HepG2 (cell line): Measurements from ENCODE around the gene FHL1. TPM values are rescaled to one million over a fixed set of nuclear protein-coding genes. Genes with fewer than 3 reads are reported as not detected.

Experiments
- ATAC-seq: fragments of 200-7000 bp; cut with Tn5 transposase; 3 replicates; pipeline ENCODE4 v1.9.1; 2020; ENCODE audit warnings: mild to moderate bottlenecking, moderate library complexity
- BruUV-seq: library from RNA; stranded (reverse); fragments of 400-500 nt; replicated peaks from 2 replicates; lab custom pipeline; 2021; lab: Mats Ljungman, UMichigan
- CTCF ChIA-PET: fragments of 300-600 bp; formaldehyde crosslinking; extraction: SDS; loops from one replicate; lab custom pipeline; 2021; ENCODE audit warnings: low total read pairs, inconsistent platforms, low intra/inter-chr PET ratio; lab: Yijun Ruan, JAX
- POLR2A ChIA-PET: fragments of 350-600 bp; sonication (Branson Sonifier 250); formaldehyde crosslinking; loops from one replicate; lab custom pipeline; 2020; ENCODE audit warnings: antibody characterized with exemption, inconsistent platforms; lab: Yijun Ruan, JAX
- DNase-seq: peaks from one replicate; pipeline ENCODE4 v3.0.0-alpha.2; 2015; ENCODE audit warnings: low spot score
- FAIRE-seq: peaks from 3 replicates; lab custom pipeline; 2011; peaks lifted over from hg19 to GRCh38; lab: Jason Lieb, UNC
- H2AFZ ChIP-seq: one replicate; pipeline ENCODE4 v1.6.1; 2011; ENCODE audit warnings: low read length, inconsistent platforms
- H3K27ac ChIP-seq: fragments of 300-600 bp; 3 replicates; pipeline ENCODE4 v1.8.0; 2011; ENCODE audit warnings: mixed run types, mild to moderate bottlenecking, mixed read lengths, low read length, inconsistent platforms; ENCODE audit not compliant: insufficient read depth; ENCODE audit errors: extremely low read length
- H3K27me3 ChIP-seq, 2 experiments: fragments of 200-600 bp in 1 of 2; 2 replicates in 1 of 2; 3 replicates in 1 of 2; pipeline versions ENCODE4 v1.6.0 to v1.8.0; 2011; ENCODE audit warnings: low read length in 2 of 2, mild to moderate bottlenecking in 2 of 2, moderate library complexity in 2 of 2, inconsistent platforms in 1 of 2; ENCODE audit not compliant: insufficient read depth in 2 of 2, control insufficient read depth in 1 of 2
- H3K36me3 ChIP-seq, 2 experiments: fragments of 200-600 bp in 1 of 2; replicated peaks in 1 of 2; 2 replicates in 1 of 2; 3 replicates in 1 of 2; pipeline versions ENCODE4 v1.5.1 to v1.8.0; 2011; ENCODE audit warnings: low read length in 2 of 2, inconsistent platforms in 1 of 2; ENCODE audit not compliant: insufficient read depth in 2 of 2, control insufficient read depth in 1 of 2
- H3K4me1 ChIP-seq: 2 replicates; pipeline ENCODE4 v1.5.1; 2012; ENCODE audit warnings: low read length, inconsistent platforms; ENCODE audit not compliant: insufficient read depth
- H3K4me2 ChIP-seq: 2 replicates; pipeline ENCODE4 v1.6.0; 2011; ENCODE audit warnings: low read depth, low read length, inconsistent platforms
- H3K4me3 ChIP-seq, 3 experiments: fragments of 200-600 bp in 1 of 3; sonication (generic), shearing (Covaris generic) in 1 of 3; replicated peaks in 1 of 3; 2 replicates each; pipeline ENCODE4 v1.5.1; 2011 to 2016; ENCODE audit warnings: low read length in 3 of 3, inconsistent platforms in 2 of 3, low read depth in 2 of 3, mild to moderate bottlenecking in 2 of 3, control low read depth in 1 of 3, mixed read lengths in 1 of 3; ENCODE audit not compliant: insufficient read depth in 1 of 3
- H3K79me2 ChIP-seq: one replicate; pipeline ENCODE4 v1.6.1; 2011; ENCODE audit warnings: low read length, inconsistent platforms; ENCODE audit not compliant: insufficient read depth
- H3K9ac ChIP-seq: 2 replicates; pipeline ENCODE4 v1.6.0; 2011; ENCODE audit warnings: mild to moderate bottlenecking, low read depth, low read length, inconsistent platforms; ENCODE audit not compliant: insufficient read depth
- H3K9me3 ChIP-seq: 2 replicates; pipeline ENCODE4 v1.5.1; 2012; ENCODE audit warnings: mild to moderate bottlenecking, low read length
- H4K20me1 ChIP-seq: 2 replicates; pipeline ENCODE4 v1.6.0; 2011; ENCODE audit warnings: inconsistent platforms, mild to moderate bottlenecking, low read length, moderate library complexity; ENCODE audit not compliant: insufficient read depth
- ATF7-NPFF ChIP-seq: sonication (generic); formaldehyde crosslinking; IDR thresholded peaks from 2 replicates; pipeline ENCODE4 v1.8.1; 2023; ENCODE audit warnings: mild to moderate bottlenecking, low read depth, missing genetic modification reagents, moderate library complexity
- FOXK1 ChIP-seq: sonication (generic); formaldehyde crosslinking; IDR thresholded peaks from 2 replicates; pipeline ENCODE4 v1.4.0; 2020; ENCODE audit warnings: low read depth, missing genetic modification reagents, borderline replicate concordance
- KLF12 ChIP-seq: sonication (generic); formaldehyde crosslinking; IDR thresholded peaks from 2 replicates; pipeline ENCODE4 v1.4.0; 2020; ENCODE audit warnings: missing genetic modification reagents, borderline replicate concordance
- KLF6 ChIP-seq: IDR thresholded peaks from 2 replicates; pipeline ENCODE4 v1.8.0; 2016; ENCODE audit warnings: missing biosample characterization, missing genetic modification reagents
- NFE2L1 ChIP-seq: sonication (generic); formaldehyde crosslinking; IDR thresholded peaks from 2 replicates; pipeline ENCODE4 v1.4.0; 2020; ENCODE audit warnings: missing genetic modification reagents, mild to moderate bottlenecking, borderline replicate concordance
- PHB2 ChIP-seq: fragments of 450-650 bp; IDR thresholded peaks from 2 replicates; pipeline ENCODE4 v1.6.1; 2018; ENCODE audit not compliant: partially characterized antibody
- SIX1 ChIP-seq: sonication (generic); formaldehyde crosslinking; IDR thresholded peaks from 2 replicates; pipeline ENCODE4 v1.4.0; 2020; ENCODE audit warnings: missing genetic modification reagents, borderline replicate concordance
- ZNF788 ChIP-seq: sonication (generic); formaldehyde crosslinking; IDR thresholded peaks from 2 replicates; pipeline ENCODE4 v1.5.0; 2020; ENCODE audit warnings: mild to moderate bottlenecking, missing genetic modification reagents, borderline replicate concordance
- in situ Hi-C: cut with HindIII; loops from 2 replicates; pipeline ENCODE4 v1.10.0; 2017; ENCODE audit warnings: low pct_unique_long_range_greater_than_20kb; ENCODE audit not compliant: extremely low pct_ligation_motif_present
- intact Hi-C: fragments of 100-400 bp; cut with micrococcal nuclease; formaldehyde crosslinking; loops from one replicate; pipeline ENCODE4 v1.10.0; 2022; ENCODE audit not compliant: unreplicated experiment
- polyA plus RNA-seq, 8 experiments: library from polyadenylated mRNA; depleted of rRNA in 3 of 8; stranded (reverse) in 7 of 8; unstranded in 1 of 8; fragments of >200 nt; fragmentation: Illumina TruSeq in 4 of 8; extraction: Trizol in 4 of 8; gene quantifications; 2 replicates each; pipeline versions ENCODE4 v1.2.1 to v1.2.3, GENCODE V29; 2011 to 2016; ENCODE audit warnings: low read depth in 4 of 8, missing spikeins in 1 of 8, mixed read lengths in 1 of 8; ENCODE audit not compliant: insufficient read depth in 1 of 8
- small RNA-seq, 3 experiments: library from RNA; depleted of rRNA; stranded (forward); fragments of <200 nt; gene quantifications; one replicate each; pipeline ENCODE3, GENCODE V24; 2012; ENCODE audit warnings: low read depth in 2 of 3, low replicate concordance in 1 of 3; ENCODE audit not compliant: insufficient read length in 3 of 3, insufficient read depth in 2 of 3
- total RNA-seq, 5 experiments: library from RNA; depleted of rRNA; stranded (reverse); fragments of >200 nt; fragmentation: Illumina TruSeq; extraction: Trizol; gene quantifications; 2 replicates each; pipeline ENCODE4 v1.2.3, GENCODE V29; 2016; ENCODE audit warnings: low read depth in 1 of 5
- TF ChIP-seq, protein P1 (sequence below): sonication (generic); formaldehyde crosslinking; IDR thresholded peaks from 2 replicates; pipeline ENCODE4 v1.5.0; 2020; ENCODE audit warnings: missing genetic modification reagents, mild to moderate bottlenecking, borderline replicate concordance

Gene FHL1
- total and polyA plus RNA-seq, 2 of the 13 experiments (the other 11 are each of a cell fraction or from before 2014, with no cell fraction given) = 0.33 TPM; not detected in 1

DNA sequence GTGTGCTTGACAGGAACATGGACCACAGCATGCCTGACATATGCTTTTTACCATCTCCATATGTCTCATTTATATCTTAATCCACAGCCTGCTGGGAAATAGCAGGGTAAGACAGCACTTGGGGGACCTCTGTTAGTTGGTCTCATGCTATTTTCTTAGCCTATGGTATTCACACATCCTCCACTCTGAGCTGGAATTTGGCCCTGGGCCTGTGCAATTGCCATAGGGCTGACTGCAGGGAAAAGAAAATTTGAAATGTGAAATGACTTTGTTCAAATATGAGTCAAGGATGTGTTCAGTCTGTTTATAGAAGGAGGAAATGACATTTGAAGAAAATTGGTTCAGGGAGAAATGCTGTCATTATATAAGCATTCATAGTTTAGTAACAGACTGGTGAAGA is 113.4 kb downstream of the FHL1 start:
- H3K4me2 ChIP-seq = no peak overlapping the region
- H3K9ac ChIP-seq = no peak overlapping the region
- TF ChIP-seq ATF7-NPFF (CRISPR knock-in tag) = no peak
- TF ChIP-seq, protein P1, sequence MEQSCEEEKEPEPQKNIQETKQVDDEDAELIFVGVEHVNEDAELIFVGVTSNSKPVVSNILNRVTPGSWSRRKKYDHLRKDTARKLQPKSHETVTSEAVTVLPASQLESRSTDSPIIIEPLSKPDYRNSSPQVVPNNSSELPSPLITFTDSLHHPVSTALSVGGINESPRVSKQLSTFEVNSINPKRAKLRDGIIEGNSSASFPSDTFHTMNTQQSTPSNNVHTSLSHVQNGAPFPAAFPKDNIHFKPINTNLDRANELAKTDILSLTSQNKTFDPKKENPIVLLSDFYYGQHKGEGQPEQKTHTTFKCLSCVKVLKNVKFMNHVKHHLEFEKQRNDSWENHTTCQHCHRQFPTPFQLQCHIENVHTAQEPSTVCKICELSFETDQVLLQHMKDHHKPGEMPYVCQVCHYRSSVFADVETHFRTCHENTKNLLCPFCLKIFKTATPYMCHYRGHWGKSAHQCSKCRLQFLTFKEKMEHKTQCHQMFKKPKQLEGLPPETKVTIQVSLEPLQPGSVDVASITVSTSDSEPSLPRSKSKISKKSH (CRISPR knock-in tag) = no peak
- no peak for TF ChIP-seq SIX1
- TF ChIP-seq ZNF788 = no peak
- TF ChIP-seq KLF6 = no peak
- TF ChIP-seq KLF12 = no peak
- TF ChIP-seq NFE2L1 (CRISPR knock-in tag) = no peak
- TF ChIP-seq PHB2 = no peak
- TF ChIP-seq FOXK1 = no peak
- in situ Hi-C loops (no loop called here), intact Hi-C loops (no loop called here)
- no peaks in the 10 kb centered on the region for H3K4me1 ChIP-seq
- FAIRE-seq = no peak
- no TSS peak for BruUV-seq
- H3K27ac ChIP-seq = no peak overlapping the region
- no peaks in the 10 kb centered on the region for H3K36me3 ChIP-seq
- H3K79me2 ChIP-seq = no peaks in the 10 kb centered on the region
- H3K4me3 ChIP-seq = no peak overlapping the region
- ChIA-PET POLR2A (no interaction called here), CTCF (no interaction called here)
- H4K20me1 ChIP-seq = no peaks in the 10 kb centered on the region
- DNase-seq = no peak
- no peaks in the 10 kb centered on the region for H3K9me3 ChIP-seq
- ATAC-seq = no peak
- no peaks in the 10 kb centered on the region for H3K27me3 ChIP-seq
- no peak overlapping the region for H2AFZ ChIP-seq

Small RNAs within 50 kb of the gene (small RNA-seq; reads per million reads assigned to genes)
- gene RF01210 = 0 reads per million in 3 experiments

Other genes starting within 250 kb of the FHL1 start
- 7.4 and 7.5 TPM in 2 replicates for gene MMGT1, start 173.5 kb upstream of the FHL1 start, total RNA-seq (2016; rRNA removed; fragmentation: Illumina TruSeq; extraction: Trizol)
- gene MMGT1, start 173.5 kb upstream of the FHL1 start, polyA plus RNA-seq (2011; rRNA removed) = 7.1 and 8.8 TPM in 2 replicates
- 5.1 and 8.0 TPM in 2 replicates for gene SLC9A6, start 162.1 kb upstream of the FHL1 start, total RNA-seq (2016; rRNA removed; fragmentation: Illumina TruSeq; extraction: Trizol)
- gene SLC9A6, start 162.1 kb upstream of the FHL1 start, polyA plus RNA-seq (2011; rRNA removed) = 3.9 TPM in 2 replicates
- not detected in 2 replicates for gene MAP7D3, start 103.9 kb downstream of the FHL1 start, total RNA-seq (2016; rRNA removed; fragmentation: Illumina TruSeq; extraction: Trizol)
- gene MAP7D3, start 103.9 kb downstream of the FHL1 start, polyA plus RNA-seq (2011; rRNA removed) = not detected in 2 replicates
- gene ADGRG4, start 153.4 kb downstream of the FHL1 start, total RNA-seq (2016; rRNA removed; fragmentation: Illumina TruSeq; extraction: Trizol) = not detected in 2 replicates
- gene ADGRG4, start 153.4 kb downstream of the FHL1 start, polyA plus RNA-seq (2011; rRNA removed) = not detected in 2 replicates